K562 (cell line): ENCODE data around the gene KRTAP19-5.

Experiments used
- CTCF ChIP-seq, 3 experiments: IDR thresholded peaks in 2 of 3; conservative IDR thresholded peaks in 1 of 3; 2 replicates each; pipeline ENCODE4 v1.5.1; 2011 to 2012; ENCODE audit warnings: low read length in 3 of 3, mild to moderate bottlenecking in 3 of 3, control low read depth in 2 of 3, improper control_type of control experiment in 1 of 3, inconsistent platforms in 1 of 3, low read depth in 1 of 3, mixed read lengths in 1 of 3, moderate library complexity in 1 of 3; ENCODE audit not compliant: insufficient read depth in 2 of 3
- FOSL1 ChIP-seq: fragments of 200-800 bp; sonication (Bioruptor generic); conservative IDR thresholded peaks from 2 replicates; pipeline ENCODE4 v1.6.1; 2016; ENCODE audit warnings: missing genetic modification characterization, missing compliant biosample characterization
- HMG20A ChIP-seq: fragments of 450-650 bp; formaldehyde crosslinking; conservative IDR thresholded peaks from 2 replicates; pipeline ENCODE4 v1.4.0; 2020; ENCODE audit warnings: mild to moderate bottlenecking, mixed read lengths
- JUN ChIP-seq, 2 experiments: sonication (generic) in 1 of 2; formaldehyde crosslinking in 1 of 2; IDR thresholded peaks; 2 replicates each; pipeline versions ENCODE4 v1.6.1 to v1.8.0; 2012 to 2022; ENCODE audit warnings: borderline replicate concordance in 2 of 2, mild to moderate bottlenecking in 2 of 2, improper control_type of control experiment in 1 of 2, low read depth in 1 of 2, low read length in 1 of 2, missing genetic modification reagents in 1 of 2
- ZNF253 ChIP-seq: fragments of 250-450 bp; sonication (Bioruptor Pico); conservative IDR thresholded peaks from 2 replicates; pipeline ENCODE4 v1.6.1; 2021; ENCODE audit warnings: mild to moderate bottlenecking
- ZNF589 ChIP-seq: fragments of 200-800 bp; sonication (Bioruptor generic); IDR thresholded peaks from 2 replicates; pipeline ENCODE4 v1.6.1; 2016; ENCODE audit warnings: low read depth, missing genetic modification characterization, missing compliant biosample characterization

GRCh38 chr21:30502041-30502440 lies at the start of gene KRTAP19-5:
- TF ChIP-seq ZNF589 (CRISPR knock-in tag) (no peak), JUN (IDR thresholded peaks at IDR 0.05; ENCODE audit: borderline replicate concordance, low read depth, low read length) (no peak), JUN (CRISPR knock-in tag; IDR thresholded peaks at IDR 0.05; ENCODE audit: borderline replicate concordance) (no peak), CTCF (IDR thresholded peaks at IDR 0.05 in 2 of 3, conservative IDR thresholded peaks at IDR 0.05 in 1 of 3; ENCODE audit: insufficient read depth in 2 of 3, low read depth in 1 of 3, low read length in 3 of 3) (no peak), HMG20A (CRISPR knock-in tag) (no peak), FOSL1 (tag) (no peak), ZNF253 (CRISPR knock-in tag) (no peak)
